ENCODE measurements around the gene ARID5B. TPM values are rescaled to one million over a fixed set of nuclear protein-coding genes. Genes with fewer than 3 reads are reported as not detected.

The ARID5B gene
- total RNA-seq, 1 donor from 2014 or later, result 76.8 TPM

DNA sequence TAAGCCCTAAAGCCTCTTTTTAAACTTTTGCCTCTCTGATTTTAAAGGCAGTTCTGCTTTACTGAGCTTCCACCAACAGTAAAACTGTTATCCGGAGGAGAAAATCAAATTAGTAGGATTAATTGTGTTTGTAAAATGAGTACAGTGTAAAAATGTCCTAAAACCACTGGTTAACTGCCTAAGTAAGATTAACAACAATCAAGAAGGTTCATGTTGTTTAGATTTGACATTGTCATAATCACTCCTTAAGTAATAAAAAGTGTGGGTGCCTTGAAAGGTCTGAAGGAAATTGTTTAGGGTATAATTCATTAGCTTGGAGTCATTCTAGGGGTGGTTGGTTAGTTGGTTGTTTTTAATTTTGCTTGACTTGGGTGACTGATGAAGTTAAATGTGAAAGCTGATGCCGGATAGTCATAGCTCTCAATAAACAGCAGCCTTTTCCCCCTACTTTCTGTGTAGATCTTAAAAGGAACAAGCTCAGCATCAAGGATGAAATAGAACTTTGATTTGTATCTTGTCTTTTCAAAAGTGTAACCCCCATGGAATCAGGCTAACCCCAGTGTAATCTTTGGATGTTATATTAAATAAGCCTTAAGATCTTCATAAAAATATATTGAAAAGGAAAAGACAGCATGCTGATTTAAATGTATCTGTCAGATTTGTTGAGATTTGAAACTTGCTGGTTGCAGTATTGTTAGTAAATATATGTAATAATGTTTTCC is 148.3 kb downstream of the ARID5B start:
- TF ChIP-seq, protein P1, sequence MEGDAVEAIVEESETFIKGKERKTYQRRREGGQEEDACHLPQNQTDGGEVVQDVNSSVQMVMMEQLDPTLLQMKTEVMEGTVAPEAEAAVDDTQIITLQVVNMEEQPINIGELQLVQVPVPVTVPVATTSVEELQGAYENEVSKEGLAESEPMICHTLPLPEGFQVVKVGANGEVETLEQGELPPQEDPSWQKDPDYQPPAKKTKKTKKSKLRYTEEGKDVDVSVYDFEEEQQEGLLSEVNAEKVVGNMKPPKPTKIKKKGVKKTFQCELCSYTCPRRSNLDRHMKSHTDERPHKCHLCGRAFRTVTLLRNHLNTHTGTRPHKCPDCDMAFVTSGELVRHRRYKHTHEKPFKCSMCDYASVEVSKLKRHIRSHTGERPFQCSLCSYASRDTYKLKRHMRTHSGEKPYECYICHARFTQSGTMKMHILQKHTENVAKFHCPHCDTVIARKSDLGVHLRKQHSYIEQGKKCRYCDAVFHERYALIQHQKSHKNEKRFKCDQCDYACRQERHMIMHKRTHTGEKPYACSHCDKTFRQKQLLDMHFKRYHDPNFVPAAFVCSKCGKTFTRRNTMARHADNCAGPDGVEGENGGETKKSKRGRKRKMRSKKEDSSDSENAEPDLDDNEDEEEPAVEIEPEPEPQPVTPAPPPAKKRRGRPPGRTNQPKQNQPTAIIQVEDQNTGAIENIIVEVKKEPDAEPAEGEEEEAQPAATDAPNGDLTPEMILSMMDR (IDR thresholded peaks at IDR 0.05), result no peak
- Mint-ChIP-seq H3K27ac (peak overlapping the region; percentile 93), H3K27me3 (no peaks in the 10 kb centered on the region), H3K4me1 (peaks cover 100% of the 10 kb centered on the region), H3K9me3 (peaks cover 2% of the 10 kb centered on the region), H3K4me3 (peak overlapping the region; percentile 85), H3K36me3 (ENCODE audit: low read depth) (peaks cover 50% of the 10 kb centered on the region)
- ChIA-PET CTCF (interaction anchor here (0.9 to 7.4 kb wide), 7 partner anchors 11 to 195 kb away, joined by 4 to 77 read pairs (median 7); partner anchors contain the start of gene ARID5B), POLR2A (interaction anchor here (0.6 to 18.1 kb wide), 23 partner anchors 9 to 1215 kb away, joined by 3 to 589 read pairs (median 7); partner anchors contain the start of gene ARID5B)
- no peak for DNase-seq
- no peak for ATAC-seq (ENCODE audit: low read depth)
- intact Hi-C loops (cut with micrococcal nuclease), result loop anchor here (2.0 to 10.0 kb wide), 5 partner anchors 117 to 765 kb away; partner anchors contain the start of genes EGR2 and ZNF365

DNA sequence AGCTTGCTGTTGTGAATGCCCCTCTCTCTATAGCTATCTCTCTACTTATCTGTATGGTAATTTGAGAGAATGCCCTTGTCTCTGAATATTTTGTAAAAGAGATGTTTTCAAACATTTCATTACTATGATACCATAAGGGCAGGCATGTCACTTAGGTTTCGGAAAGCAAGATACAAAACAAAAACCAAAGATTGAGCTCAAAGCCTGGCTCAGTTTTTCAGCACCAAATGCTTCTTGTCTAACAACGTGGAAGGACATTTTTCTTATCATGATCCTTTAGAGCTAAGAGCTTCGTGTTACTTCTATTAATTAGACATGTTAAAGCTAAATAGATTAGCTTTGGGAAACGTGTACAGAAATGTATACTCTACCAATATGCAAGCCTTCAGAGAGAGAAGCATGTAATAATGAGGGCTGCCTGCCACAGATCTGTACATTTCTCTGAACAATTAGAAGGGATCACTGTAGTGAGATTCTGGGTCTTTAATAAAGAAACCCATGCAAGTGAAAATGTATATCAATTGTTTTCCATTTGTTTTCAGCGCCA is 148.9 kb downstream of the ARID5B start:
- peaks cover 55% of the 10 kb centered on the region for H3K36me3 Mint-ChIP-seq (ENCODE audit: low read depth)
- peak overlapping the region; percentile 93 for H3K27ac Mint-ChIP-seq
- H3K4me3 Mint-ChIP-seq, result peak overlapping the region; percentile 85
- ATAC-seq (ENCODE audit: low read depth), result no peak
- no peaks in the 10 kb centered on the region for H3K27me3 Mint-ChIP-seq
- TF ChIP-seq, protein P1 (IDR thresholded peaks at IDR 0.05), result no peak
- DNase-seq, result no peak
- ChIA-PET CTCF (interaction anchor here (0.9 to 7.4 kb wide), 7 partner anchors 12 to 195 kb away, joined by 3 to 77 read pairs (median 7); partner anchors contain the start of gene ARID5B), POLR2A (interaction anchor here (0.6 to 18.1 kb wide), 22 partner anchors 9 to 481 kb away, joined by 3 to 589 read pairs (median 8); partner anchors contain the start of gene ARID5B)
- intact Hi-C loops (cut with micrococcal nuclease), result loop anchor here (2.0 to 10.0 kb wide), 2 partner anchors 116 to 766 kb away; no protein-coding TSS in a partner anchor
- H3K9me3 Mint-ChIP-seq, result peaks cover 2% of the 10 kb centered on the region
- H3K4me1 Mint-ChIP-seq, result peaks cover 100% of the 10 kb centered on the region

DNA sequence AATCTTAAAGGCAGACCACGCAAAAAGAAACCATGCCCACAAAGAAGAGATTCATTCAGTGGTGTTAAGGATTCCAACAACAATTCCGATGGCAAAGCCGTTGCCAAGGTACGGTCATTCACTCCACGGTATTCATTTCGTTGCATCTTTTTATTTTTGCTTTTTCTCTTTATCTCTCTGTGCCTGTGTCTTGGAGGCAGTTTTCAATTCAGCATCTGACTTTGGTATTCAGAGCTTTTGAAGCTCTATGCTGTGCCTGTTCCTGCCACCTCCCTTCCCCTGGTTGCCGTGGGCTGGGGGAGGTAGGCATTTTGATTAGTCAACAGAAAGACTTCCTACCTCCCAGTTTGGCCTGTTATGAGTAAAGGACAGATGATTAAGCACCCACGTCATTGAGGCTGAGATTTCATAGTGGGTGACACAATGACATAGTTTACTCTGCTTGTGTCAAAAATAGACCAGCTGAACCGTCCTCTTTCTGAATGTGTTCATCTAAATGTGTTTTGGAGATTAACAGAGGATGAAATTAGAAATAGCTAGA is 149.5 kb downstream of the ARID5B start:
- H3K4me1 Mint-ChIP-seq, result peaks cover 100% of the 10 kb centered on the region
- CTCF ChIA-PET, result interaction anchor here (0.8 to 7.4 kb wide), 8 partner anchors 12 to 194 kb away, joined by 3 to 77 read pairs (median 6); partner anchors contain the start of gene ARID5B
- ATAC-seq (ENCODE audit: low read depth), result peak; percentile 60

DNA sequence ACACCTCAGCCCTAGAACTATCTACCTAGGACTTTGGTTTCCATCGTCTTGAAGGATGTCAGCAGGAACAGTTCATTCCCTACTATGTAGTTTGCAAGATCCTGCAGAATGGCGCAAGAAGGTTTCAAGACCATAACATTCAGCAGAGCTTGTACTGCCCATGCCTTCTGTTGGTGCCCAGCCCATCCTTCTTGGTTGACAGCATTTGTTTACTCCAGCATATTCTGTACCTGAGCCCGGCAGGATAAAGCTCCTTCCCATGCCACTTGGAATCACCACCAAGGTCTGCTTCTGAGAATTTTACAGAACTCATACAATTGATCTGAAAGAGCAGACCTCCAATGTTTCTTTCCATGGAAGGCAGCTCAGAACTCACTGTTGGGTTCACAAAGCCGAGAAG is 150.8 kb downstream of the ARID5B start:
- Mint-ChIP-seq H3K4me1 (peaks cover 100% of the 10 kb centered on the region), H3K9me3 (peaks cover 2% of the 10 kb centered on the region), H3K27ac (peak overlapping the region; percentile 93), H3K36me3 (ENCODE audit: low read depth) (peaks cover 72% of the 10 kb centered on the region), H3K4me3 (peak overlapping the region; percentile 11), H3K27me3 (no peaks in the 10 kb centered on the region)
- TF ChIP-seq, protein P1 (IDR thresholded peaks at IDR 0.05), result no peak
- intact Hi-C loops (cut with micrococcal nuclease), result loop anchor here (10.0 kb wide), 1 partner anchor 767 kb away; no protein-coding TSS in a partner anchor
- DNase-seq (no peak), ATAC-seq (ENCODE audit: low read depth) (no peak)
- ChIA-PET CTCF (interaction anchor here (1.8 to 7.4 kb wide), 3 partner anchors 13 to 193 kb away, joined by 6 to 77 read pairs (median 7); no protein-coding TSS in a partner anchor), POLR2A (interaction anchor here (0.9 to 7.4 kb wide), 10 partner anchors 12 to 191 kb away, joined by 3 to 103 read pairs (median 4); partner anchors contain the start of gene ARID5B)

More for the DNA sequence above, 149.5 kb downstream of the ARID5B start:
- intact Hi-C loops (cut with micrococcal nuclease), result loop anchor here (1.0 to 10.0 kb wide), 9 partner anchors 13 to 766 kb away; no protein-coding TSS in a partner anchor
- TF ChIP-seq, protein P1 (IDR thresholded peaks at IDR 0.05), result no peak
- H3K27ac Mint-ChIP-seq, result peak overlapping the region; percentile 93
- H3K4me3 Mint-ChIP-seq, result peak overlapping the region; percentile 85
- H3K36me3 Mint-ChIP-seq (ENCODE audit: low read depth), result peaks cover 58% of the 10 kb centered on the region
- peaks cover 2% of the 10 kb centered on the region for H3K9me3 Mint-ChIP-seq
- no peak for DNase-seq
- POLR2A ChIA-PET, result interaction anchor here (0.6 to 18.1 kb wide), 19 partner anchors 9 to 193 kb away, joined by 3 to 589 read pairs (median 14); partner anchors contain the start of gene ARID5B
- H3K27me3 Mint-ChIP-seq, result no peaks in the 10 kb centered on the region

Measured in activated B cell treated with CpG ODN at 0.5 μM for 24 hours (primary cell).